ENCODE results near the gene OSTC. TPM values are rescaled to one million over a fixed set of nuclear protein-coding genes. Genes with fewer than 3 reads are reported as not detected.

OSTC gene
- total and polyA plus RNA-seq, 9 of the 15 experiments (the other 6 are each of a cell fraction or from before 2014, with no cell fraction given) = 112 to 966 (median 235) TPM

GRCh38 chr4:108601106-108601505, 49.3 kb upstream of the OSTC start (continued):
- TF ChIP-seq E2F6 (IDR thresholded peaks at IDR 0.05; ENCODE audit: borderline replicate concordance in 1 of 2, extremely low read depth in 1 of 2, insufficient read depth in 1 of 2, insufficient read length in 1 of 2, low read depth in 1 of 2, low read length in 1 of 2, poor library complexity in 1 of 2, severe bottlenecking in 1 of 2) = no peak
- no peak for TF ChIP-seq POLR2A (conservative IDR thresholded peaks at IDR 0.05)
- TF ChIP-seq PHF21A (IDR thresholded peaks at IDR 0.05; ENCODE audit: borderline replicate concordance, low read depth) = no peak
- TF ChIP-seq CBFB (CRISPR knock-in tag; IDR thresholded peaks at IDR 0.05) = no peak
- TF ChIP-seq NFXL1 (CRISPR knock-in tag; IDR thresholded peaks at IDR 0.05) = no peak
- TF ChIP-seq ZBTB34 (CRISPR knock-in tag; IDR thresholded peaks at IDR 0.05) = no peak
- TF ChIP-seq ZNF384 (IDR thresholded peaks at IDR 0.05; ENCODE audit: low read depth, low read length) = no peak
- no peak for TF ChIP-seq ZKSCAN1 (IDR thresholded peaks at IDR 0.05; ENCODE audit: low read depth, low read length)
- no peak for TF ChIP-seq IFI16 (CRISPR knock-in tag; IDR thresholded peaks at IDR 0.05)
- TF ChIP-seq ZNF134 (CRISPR knock-in tag; conservative IDR thresholded peaks at IDR 0.05) = no peak

- H2AFZ ChIP-seq (ENCODE audit: low read depth, low read length) = no peak overlapping the region
- ChIA-PET POLR2A (interaction anchor here (0.6 kb wide), 1 partner anchor 20 kb away, joined by 3 read pairs; no protein-coding TSS in a partner anchor), CTCF (ENCODE audit: low intra/inter-chr PET ratio) (no interaction called here)
- no peaks in the 10 kb centered on the region for H3K79me2 ChIP-seq (ENCODE audit: control insufficient read depth, insufficient read depth, low read length)
- no peak for DNase-seq (ENCODE audit: extremely low read depth in 1 of 4, low spot score in 3 of 4)
- no peaks in the 10 kb centered on the region; a peak in 1 of 5 replicates for H3K4me1 ChIP-seq (replicated peaks in 1 of 2; ENCODE audit: control insufficient read depth in 2 of 2, insufficient read depth in 2 of 2, low read length in 2 of 2)
- no peak for TF ChIP-seq ZNF146 (CRISPR knock-in tag; IDR thresholded peaks at IDR 0.05; ENCODE audit: unreplicated experiment)
- no peak for TF ChIP-seq ZBTB11 (CRISPR knock-in tag; IDR thresholded peaks at IDR 0.05)
- TF ChIP-seq RAD51 (IDR thresholded peaks at IDR 0.05; ENCODE audit: borderline replicate concordance, low read depth) = no peak
- no peak for TF ChIP-seq CTBP1 (IDR thresholded peaks at IDR 0.05; ENCODE audit: borderline replicate concordance)
- no peaks in the 10 kb centered on the region for H3K36me3 ChIP-seq (ENCODE audit: control insufficient read depth, insufficient read depth, low read length)
- H3K9me1 ChIP-seq (ENCODE audit: control insufficient read depth, insufficient read depth, low read length) = no peaks in the 10 kb centered on the region
- H3K4me3 ChIP-seq = no peak overlapping the region
- FAIRE-seq = no peak
- H3K4me2 ChIP-seq (ENCODE audit: insufficient read depth, low read length) = no peak overlapping the region
- no peak overlapping the region for H3K27ac ChIP-seq (ENCODE audit: extremely low read depth, low read depth, low read length)
- intact Hi-C loops (cut with micrococcal nuclease) (no loop called here), in situ Hi-C loops (cut with MboI) (no loop called here)
- no peak overlapping the region for H3K9ac ChIP-seq (ENCODE audit: insufficient read depth in 1 of 2, low read depth in 2 of 2, low read length in 2 of 2)
- no peaks in the 10 kb centered on the region for H3K9me3 ChIP-seq (replicated peaks; ENCODE audit: control insufficient read depth, insufficient read depth, low read depth, low read length)
- 12% methylated on average over 1 of the region's 1 CpG for WGBS (ENCODE audit: insufficient coverage, low coverage, missing lambda C conversion rate)
- BruUV-seq (replicated peaks) = no TSS peak
- no peak for ATAC-seq
- no peaks in the 10 kb centered on the region for H3K27me3 ChIP-seq (ENCODE audit: control insufficient read depth in 2 of 2, insufficient read depth in 2 of 2, low read length in 2 of 2)
- H4K20me1 ChIP-seq (replicated peaks; ENCODE audit: control insufficient read depth, insufficient read depth, low read length) = no peaks in the 10 kb centered on the region
Observed at GRCh38 chr4:108601532-108601931, 48.9 kb upstream of the OSTC start.
